Skeletal muscle satellite cell (primary cell): ENCODE measurements around the gene S100A16.
A peak's percentile ranks its signal among the peaks of the same experiment; 100 is the strongest.
"Not testable (repeated sequence)": the region's sequence is repeated elsewhere in the genome, so short reads cannot be mapped to it uniquely, and the experiment has no call there.

Experiments
- H3K27me3 ChIP-seq: 2 replicates; pipeline ENCODE4 v1.7.0; 2013; ENCODE audit warnings: low read length; ENCODE audit not compliant: control insufficient read depth, insufficient read depth
- H3K36me3 ChIP-seq: 2 replicates; pipeline ENCODE4 v1.7.0; 2013; ENCODE audit warnings: mild to moderate bottlenecking, control low read depth, low read length; ENCODE audit not compliant: insufficient read depth
- H3K4me1 ChIP-seq: 2 replicates; pipeline ENCODE4 v1.7.0; 2013; ENCODE audit warnings: low read length; ENCODE audit not compliant: control insufficient read depth, insufficient read depth
- H3K4me2 ChIP-seq: 2 replicates; pipeline ENCODE4 v1.7.0; 2013; ENCODE audit warnings: mild to moderate bottlenecking, low read length
- H3K4me3 ChIP-seq: 2 replicates; pipeline ENCODE4 v1.7.0; 2013; ENCODE audit warnings: low read length
- H3K9ac ChIP-seq: 2 replicates; pipeline ENCODE4 v1.7.0; 2013; ENCODE audit warnings: mild to moderate bottlenecking, low read depth, low read length, moderate library complexity
- H3K9me3 ChIP-seq: replicated peaks from 2 replicates; pipeline ENCODE4 v1.7.0; 2013; ENCODE audit warnings: mild to moderate bottlenecking, control low read depth, low read length

The S100A16 gene

DNA sequence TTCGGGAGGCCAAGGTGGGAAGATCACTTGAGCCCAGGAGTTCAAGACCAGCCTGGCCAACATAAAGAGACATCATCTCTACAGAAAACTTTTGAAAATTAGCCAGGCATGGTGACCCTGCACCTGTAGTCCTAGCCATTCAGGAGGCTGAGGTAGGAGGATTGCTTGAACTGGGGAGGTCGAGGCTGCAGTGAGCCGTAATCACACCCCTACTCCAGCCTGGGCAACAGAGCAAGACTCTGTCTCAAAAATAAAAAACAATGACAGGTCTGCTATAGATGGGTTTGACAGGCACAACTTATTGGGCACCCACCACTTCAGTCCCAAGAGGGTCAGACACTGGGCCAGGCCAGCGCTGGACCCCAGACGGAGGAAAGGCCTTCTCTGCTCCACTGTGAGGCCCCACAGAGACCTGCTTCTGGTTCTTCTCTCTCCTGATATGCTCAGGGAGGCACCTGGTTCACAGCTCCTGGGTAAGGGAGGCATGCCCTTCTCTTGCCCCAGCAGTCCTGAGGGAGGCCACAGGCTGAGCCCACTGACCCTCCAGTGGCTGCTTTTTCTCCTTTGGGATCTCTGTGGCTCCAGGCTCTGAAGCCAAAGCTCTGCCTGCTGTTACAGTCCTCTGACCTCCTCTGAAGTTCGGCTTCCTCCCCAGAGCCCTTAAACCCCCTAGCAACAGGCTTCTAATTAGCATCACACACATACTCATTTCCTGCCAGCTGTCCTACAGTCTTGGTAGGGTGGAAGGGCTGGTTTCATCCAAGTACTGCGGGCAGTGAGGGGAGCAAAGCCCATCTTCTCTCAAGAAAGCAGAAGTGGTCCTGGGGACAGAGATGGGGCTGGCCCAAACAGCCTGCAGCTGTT lies 14.4 kb downstream of the S100A16 start:
- Histone ChIP-seq H3K9ac (peak overlapping the region; percentile 71), H3K4me2 (no peak overlapping the region), H3K9me3 (no peaks in the 10 kb centered on the region), H3K4me3 (no peak overlapping the region), H3K4me1 (peaks cover 29% of the 10 kb centered on the region), H3K27me3 (no peaks in the 10 kb centered on the region), H3K36me3 (peaks cover 6% of the 10 kb centered on the region)

DNA sequence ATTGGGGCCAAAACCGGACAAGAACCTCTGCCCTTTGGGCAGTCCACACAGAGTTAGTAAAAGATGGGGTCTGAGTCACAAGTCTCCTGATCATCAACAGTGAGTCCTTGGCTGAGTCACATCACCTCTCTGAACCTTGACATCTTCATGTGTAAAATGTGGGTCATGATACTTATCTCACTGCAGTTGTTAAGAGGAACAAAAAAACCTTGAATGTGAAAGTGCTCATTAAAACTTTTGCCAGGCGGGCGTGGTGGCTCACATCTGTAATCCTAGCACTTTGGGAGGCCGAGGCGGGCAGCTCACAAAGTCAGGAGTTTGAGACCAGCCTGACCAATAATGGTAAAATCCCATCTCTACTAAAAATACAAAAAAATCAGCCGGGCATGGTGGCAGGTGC lies 15.7 kb downstream of the S100A16 start:
- Histone ChIP-seq H3K36me3 (peaks cover 6% of the 10 kb centered on the region), H3K9ac (no peak overlapping the region), H3K4me1 (peaks cover 29% of the 10 kb centered on the region), H3K9me3 (no peaks in the 10 kb centered on the region), H3K4me2 (peak overlapping the region; percentile 18), H3K27me3 (no peaks in the 10 kb centered on the region), H3K4me3 (no peak overlapping the region)

DNA sequence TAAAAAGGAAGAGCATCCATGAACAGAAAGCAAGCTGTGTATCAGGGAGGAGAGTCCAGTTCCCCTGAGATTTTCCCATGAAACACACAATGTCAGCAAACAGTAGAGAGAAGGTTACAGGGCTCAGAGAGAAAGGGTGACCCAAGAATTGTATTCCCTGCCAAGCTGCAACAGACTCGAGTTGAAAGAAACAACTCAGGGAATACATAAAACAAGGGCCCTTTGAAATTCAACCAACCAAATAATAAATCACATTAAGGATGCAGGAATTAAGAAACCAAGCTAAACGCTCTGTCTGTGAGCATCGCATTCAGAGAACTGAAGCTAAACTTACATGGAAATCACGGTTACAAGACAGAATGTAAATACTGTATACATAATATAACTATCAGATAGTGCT lies 20.2 kb downstream of the S100A16 start:
- peaks cover 10% of the 10 kb centered on the region for H3K4me1 ChIP-seq
- H3K4me2 ChIP-seq, result no peak overlapping the region
- H3K9me3 ChIP-seq, result no peaks in the 10 kb centered on the region
- H3K9ac ChIP-seq, result no peak overlapping the region
- H3K36me3 ChIP-seq, result no peaks in the 10 kb centered on the region
- H3K27me3 ChIP-seq, result no peaks in the 10 kb centered on the region
- no peak overlapping the region for H3K4me3 ChIP-seq

DNA sequence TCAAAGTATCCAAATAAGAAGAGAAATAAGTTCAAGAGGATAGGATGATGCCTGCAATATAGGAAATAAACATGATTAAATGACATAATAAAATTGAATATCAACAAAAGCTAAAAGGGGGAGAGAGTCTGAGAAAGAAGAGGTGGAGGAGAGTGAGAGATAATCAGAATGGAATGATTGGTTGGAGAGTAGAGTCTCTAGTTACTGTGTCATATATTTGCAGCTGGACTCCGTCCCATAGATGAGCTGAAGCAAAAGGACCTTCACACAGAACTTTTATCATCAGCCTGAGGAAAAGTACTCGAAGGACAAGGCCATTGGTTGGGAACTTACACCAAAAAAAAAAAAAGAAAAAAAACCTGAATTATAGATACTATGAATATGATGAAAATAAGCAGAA lies 24.5 kb downstream of the S100A16 start:
- Histone ChIP-seq H3K9ac (no peak overlapping the region), H3K4me3 (no peak overlapping the region), H3K36me3 (no peaks in the 10 kb centered on the region), H3K9me3 (no peaks in the 10 kb centered on the region), H3K4me1 (peaks cover 5% of the 10 kb centered on the region), H3K4me2 (no peak overlapping the region), H3K27me3 (no peaks in the 10 kb centered on the region)

DNA sequence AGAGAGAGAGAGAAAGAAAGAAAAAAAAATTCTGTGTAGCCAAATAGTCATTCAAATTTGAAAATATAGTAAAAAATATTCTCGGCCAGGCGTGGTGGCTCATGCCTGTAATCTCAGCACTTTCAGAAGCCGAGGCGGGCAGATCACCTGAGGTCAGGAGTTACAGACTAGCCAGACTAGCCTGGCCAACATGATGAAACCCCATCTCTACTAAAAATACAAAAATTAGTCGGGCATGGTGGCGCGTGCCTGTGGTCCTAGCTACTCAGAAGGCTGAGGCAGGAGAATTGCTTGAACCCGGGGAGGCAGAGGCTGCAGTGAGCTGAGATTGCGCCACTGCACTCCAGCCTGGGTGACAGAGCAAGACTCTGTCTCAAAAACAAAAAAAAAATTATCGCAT lies 24.9 kb downstream of the S100A16 start:
- H3K4me2 ChIP-seq, H3K27me3 ChIP-seq, H3K4me1 ChIP-seq, H3K9me3 ChIP-seq, H3K4me3 ChIP-seq, H3K36me3 ChIP-seq, H3K9ac ChIP-seq: not testable (repeated sequence)

DNA sequence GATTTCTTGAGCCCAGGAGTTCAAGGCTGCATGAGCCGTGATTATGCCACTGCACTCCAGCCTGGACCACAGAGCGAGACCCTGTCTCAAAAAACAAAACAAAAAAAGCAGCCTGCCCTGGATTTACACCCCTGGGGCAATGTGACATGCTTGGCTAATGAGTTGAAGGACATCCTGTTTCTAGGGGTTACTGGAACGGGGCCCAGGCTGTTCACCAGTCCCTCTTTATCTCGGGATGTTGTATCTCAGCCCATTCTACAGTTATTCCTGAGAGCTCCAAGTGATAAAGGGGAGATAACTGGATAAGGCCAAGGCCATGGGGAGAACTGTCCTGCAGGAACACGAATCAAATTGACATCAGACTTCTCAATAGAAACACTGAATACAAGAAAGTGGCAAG lies 25.6 kb downstream of the S100A16 start:
- H3K4me1 ChIP-seq, result peaks cover 5% of the 10 kb centered on the region
- no peaks in the 10 kb centered on the region for H3K36me3 ChIP-seq
- H3K27me3 ChIP-seq, result no peaks in the 10 kb centered on the region
- no peak overlapping the region for H3K9ac ChIP-seq
- H3K4me2 ChIP-seq, result no peak overlapping the region
- no peak overlapping the region for H3K4me3 ChIP-seq
- no peaks in the 10 kb centered on the region for H3K9me3 ChIP-seq

DNA sequence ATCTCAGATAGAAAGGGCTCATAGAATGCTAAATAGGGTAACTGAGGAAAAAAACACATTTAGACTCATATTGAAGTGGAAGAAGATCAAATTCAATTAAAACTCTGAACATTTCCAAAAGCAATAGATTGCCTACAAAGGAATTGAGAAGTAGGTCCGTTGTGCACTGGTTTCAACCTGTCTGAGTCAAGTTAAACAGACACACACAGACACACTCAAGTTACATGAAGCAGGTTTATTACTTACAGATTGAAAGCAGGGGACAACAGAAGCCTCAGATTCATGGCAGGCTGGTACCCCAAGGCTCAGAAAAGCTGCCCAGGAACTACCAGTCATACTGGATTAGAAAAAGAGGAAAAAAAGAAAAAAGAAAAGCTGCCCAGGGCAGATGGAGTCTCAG lies 26.6 kb downstream of the S100A16 start:
- Histone ChIP-seq H3K4me3 (no peak overlapping the region), H3K9me3 (no peaks in the 10 kb centered on the region), H3K4me1 (peaks cover 5% of the 10 kb centered on the region), H3K36me3 (no peaks in the 10 kb centered on the region), H3K9ac (no peak overlapping the region), H3K27me3 (no peaks in the 10 kb centered on the region), H3K4me2 (no peak overlapping the region)

DNA sequence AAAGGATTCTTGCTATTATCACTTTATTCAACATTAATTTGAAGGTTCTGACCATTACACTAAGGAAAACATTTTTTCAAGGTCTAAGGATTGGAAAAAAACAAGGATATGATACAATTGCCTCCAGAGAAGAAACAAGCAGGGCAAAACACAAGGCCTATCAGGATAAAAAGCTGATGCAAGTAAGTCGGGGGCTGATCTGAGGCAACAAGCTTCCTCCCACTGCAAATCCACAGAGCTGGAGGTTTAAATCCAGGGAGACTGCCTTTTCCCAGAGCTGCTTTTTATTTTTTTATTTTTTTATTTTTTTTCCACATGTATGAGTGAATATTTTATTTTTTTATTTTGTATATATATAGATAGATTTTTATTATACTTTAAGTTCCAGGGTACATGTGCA lies 27.9 kb downstream of the S100A16 start:
- Histone ChIP-seq H3K4me2 (no peak overlapping the region), H3K36me3 (no peaks in the 10 kb centered on the region), H3K9me3 (no peaks in the 10 kb centered on the region), H3K4me1 (peaks cover 5% of the 10 kb centered on the region), H3K27me3 (no peaks in the 10 kb centered on the region), H3K4me3 (no peak overlapping the region), H3K9ac (no peak overlapping the region)

DNA sequence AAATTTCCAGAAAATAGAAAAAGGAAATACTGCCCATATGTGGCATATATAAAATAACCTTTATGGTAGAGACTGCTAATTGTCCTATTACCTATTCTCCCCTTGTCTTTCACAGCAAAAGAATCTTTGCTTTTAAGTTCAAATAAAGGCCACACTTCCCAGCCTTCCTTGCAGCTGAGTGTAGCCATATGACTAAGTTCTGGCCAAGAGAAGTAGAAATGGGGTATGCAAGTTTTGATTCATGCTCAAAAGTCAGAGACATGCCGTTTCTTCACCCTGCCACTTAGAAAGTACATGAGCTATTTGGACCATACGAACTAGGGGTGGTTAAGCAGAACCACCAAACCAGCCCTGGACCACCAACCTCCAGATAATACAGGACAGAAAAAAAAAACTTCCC lies 29.0 kb downstream of the S100A16 start:
- Histone ChIP-seq H3K9ac (no peak overlapping the region), H3K27me3 (no peaks in the 10 kb centered on the region), H3K4me3 (no peak overlapping the region), H3K36me3 (no peaks in the 10 kb centered on the region), H3K4me2 (no peak overlapping the region), H3K4me1 (peaks cover 5% of the 10 kb centered on the region), H3K9me3 (no peaks in the 10 kb centered on the region)

DNA sequence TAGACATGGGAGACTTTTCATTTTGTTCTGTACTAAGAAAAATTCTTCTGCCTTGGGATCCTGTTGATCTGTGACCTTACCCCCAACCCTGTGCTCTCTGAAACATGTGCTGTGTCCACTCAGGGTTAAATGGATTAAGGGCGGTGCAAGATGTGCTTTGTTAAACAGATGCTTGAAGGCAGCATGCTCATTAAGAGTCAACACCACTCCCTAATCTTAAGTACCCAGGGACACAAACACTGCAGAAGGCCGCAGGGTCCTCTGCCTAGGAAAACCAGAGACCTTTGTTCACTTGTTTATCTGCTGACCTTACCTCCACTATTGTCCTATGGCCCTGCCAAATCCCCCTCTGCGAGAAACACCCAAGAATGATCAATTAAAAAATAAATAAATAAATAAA lies 29.4 kb downstream of the S100A16 start:
- H3K9me3 ChIP-seq, H3K27me3 ChIP-seq, H3K9ac ChIP-seq, H3K36me3 ChIP-seq, H3K4me2 ChIP-seq, H3K4me1 ChIP-seq, H3K4me3 ChIP-seq: not testable (repeated sequence)

DNA sequence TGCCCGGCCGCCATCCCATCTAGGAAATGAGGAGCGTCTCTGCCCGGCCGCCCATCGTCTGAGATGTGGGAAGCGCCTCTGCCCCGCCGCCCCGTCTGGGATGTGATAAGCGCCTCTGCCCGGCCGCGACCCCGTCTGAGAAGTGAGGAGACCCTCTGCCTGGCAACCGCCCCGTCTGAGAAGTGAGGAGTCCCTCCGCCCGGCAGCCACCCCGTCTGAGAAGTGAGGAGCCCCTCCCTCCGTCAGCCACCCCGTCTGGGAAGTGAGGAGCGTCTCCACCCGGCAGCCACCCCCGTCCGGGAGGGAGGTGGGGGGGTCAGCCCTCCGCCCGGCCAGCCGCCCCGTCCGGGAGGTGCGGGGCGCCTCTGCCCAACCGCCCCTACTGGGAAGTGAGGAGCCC lies 30.1 kb downstream of the S100A16 start:
- not testable (repeated sequence) for H3K9ac ChIP-seq, H3K36me3 ChIP-seq, H3K9me3 ChIP-seq, H3K4me3 ChIP-seq, H3K4me2 ChIP-seq, H3K27me3 ChIP-seq
- H3K4me1 ChIP-seq, result peaks cover 16% of the 10 kb centered on the region

DNA sequence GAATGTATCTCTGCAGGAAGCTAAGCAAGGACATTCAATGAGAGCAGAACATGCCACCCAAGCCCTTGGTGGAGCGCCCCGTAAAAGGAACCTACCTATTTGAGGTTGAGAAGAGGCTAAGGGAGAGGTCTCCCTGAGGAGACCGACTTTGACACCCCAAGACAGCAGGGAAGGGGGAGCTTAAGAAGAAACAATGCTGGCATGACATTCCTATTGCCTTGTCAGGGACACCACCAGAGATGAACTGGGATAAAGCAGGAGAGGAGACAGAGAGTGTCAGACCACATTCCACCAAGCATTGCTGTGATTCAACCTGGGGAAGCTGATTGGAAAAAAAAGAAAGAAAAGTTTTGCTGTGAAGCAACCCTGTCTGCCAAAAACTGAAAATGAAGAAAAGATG lies 34.0 kb downstream of the S100A16 start:
- no peaks in the 10 kb centered on the region for H3K36me3 ChIP-seq
- H3K4me2 ChIP-seq, result no peak overlapping the region
- H3K9ac ChIP-seq, result no peak overlapping the region
- H3K4me1 ChIP-seq, result peaks cover 16% of the 10 kb centered on the region
- H3K27me3 ChIP-seq, result no peaks in the 10 kb centered on the region
- H3K4me3 ChIP-seq, result no peak overlapping the region
- no peaks in the 10 kb centered on the region for H3K9me3 ChIP-seq
